PC-3 (cell line): ENCODE results near the gene MAG. TPM values are rescaled to one million over a fixed set of nuclear protein-coding genes. Genes with fewer than 3 reads are reported as not detected.

Experiments
- ATAC-seq: fragments of 200-7000 bp; cut with Tn5 transposase; 2 replicates; pipeline ENCODE4 v1.9.1; 2020; ENCODE audit warnings: mild to moderate bottlenecking, moderate library complexity
- BruUV-seq: library from RNA; stranded (reverse); fragments of 400-500 nt; replicated peaks from 2 replicates; lab custom pipeline; 2021; lab: Mats Ljungman, UMichigan
- CTCF ChIA-PET: fragments of 300-600 bp; sonication (Branson Sonifier 250); formaldehyde crosslinking; loops from one replicate; lab custom pipeline; 2022; ENCODE audit warnings: antibody characterized with exemption; lab: Charles Lee
- POLR2A ChIA-PET: fragments of 300-600 bp; sonication (Branson Sonifier 250); formaldehyde crosslinking; loops from one replicate; lab custom pipeline; 2022; ENCODE audit warnings: antibody characterized with exemption; ENCODE audit not compliant: unreplicated experiment; lab: Charles Lee
- DNase-seq: peaks from one replicate; pipeline ENCODE4 v3.0.0-alpha.2; 2015
- H2AFZ ChIP-seq: fragments of 300-600 bp; sonication (generic); 2 replicates; pipeline ENCODE4 v1.6.0; 2016; ENCODE audit warnings: antibody characterized with exemption, low read length
- H3F3A ChIP-seq: fragments of 300-600 bp; sonication (generic); one replicate; pipeline ENCODE4 v1.6.0; 2017; ENCODE audit warnings: antibody characterized with exemption, low read length, control low read depth, mild to moderate bottlenecking; ENCODE audit not compliant: unreplicated experiment
- H3K27ac ChIP-seq: fragments of 300-600 bp; sonication (generic); 2 replicates; pipeline ENCODE4 v1.5.1; 2016; ENCODE audit warnings: mild to moderate bottlenecking, low read length
- H3K27me3 ChIP-seq: fragments of 300-600 bp; sonication (generic); 2 replicates; pipeline ENCODE4 v1.6.1; 2016; ENCODE audit warnings: low read length, mixed read lengths
- H3K36me3 ChIP-seq: fragments of 300-600 bp; sonication (generic); 2 replicates; pipeline ENCODE4 v1.6.1; 2016; ENCODE audit warnings: low read depth, mixed run types, low read length, mixed read lengths
- H3K4me1 ChIP-seq: fragments of 300-600 bp; sonication (generic); 2 replicates; pipeline ENCODE4 v1.5.1; 2016; ENCODE audit warnings: low read length; ENCODE audit not compliant: insufficient read depth
- H3K4me2 ChIP-seq: fragments of 300-600 bp; sonication (generic); 2 replicates; pipeline ENCODE4 v1.6.0; 2016; ENCODE audit warnings: low read length
- H3K4me3 ChIP-seq: fragments of 300-600 bp; sonication (generic); 2 replicates; pipeline ENCODE4 v1.5.1; 2016; ENCODE audit warnings: mild to moderate bottlenecking, low read length, mixed read lengths
- H3K79me2 ChIP-seq: fragments of 300-600 bp; sonication (generic); 2 replicates; pipeline ENCODE4 v1.6.1; 2017; ENCODE audit warnings: low read length, mixed read lengths
- H3K9ac ChIP-seq: fragments of 300-600 bp; sonication (generic); 2 replicates; pipeline ENCODE4 v1.6.0; 2016; ENCODE audit warnings: mild to moderate bottlenecking, low read length
- H3K9me2 ChIP-seq: fragments of 300-600 bp; sonication (generic); replicated peaks from 2 replicates; pipeline ENCODE4 v1.6.1; 2016; ENCODE audit warnings: mixed run types, low read length, mixed read lengths
- H3K9me3 ChIP-seq: fragments of 300-600 bp; sonication (generic); 2 replicates; pipeline ENCODE4 v1.6.1; 2016; ENCODE audit warnings: low read length, mixed read lengths
- H4K20me1 ChIP-seq: fragments of 300-600 bp; sonication (generic); 2 replicates; pipeline ENCODE4 v1.6.1; 2016; ENCODE audit warnings: low read length, mixed read lengths
- EZH2 ChIP-seq: fragments of 300-600 bp; sonication (generic); IDR thresholded peaks from one replicate; pipeline ENCODE4 v1.6.1; 2017; ENCODE audit warnings: antibody characterized with exemption, mild to moderate bottlenecking, low read length; ENCODE audit not compliant: unreplicated experiment
- EZH2phosphoT487 ChIP-seq: fragments of 300-600 bp; sonication (generic); IDR thresholded peaks from 2 replicates; pipeline ENCODE4 v1.6.1; 2018; ENCODE audit warnings: mild to moderate bottlenecking, antibody characterized with exemption, low read length, borderline replicate concordance
- intact Hi-C: fragments of 100-400 bp; cut with micrococcal nuclease; formaldehyde crosslinking; loops from 2 replicates; pipeline ENCODE4 v1.9.0; 2023
- total RNA-seq: library from RNA; depleted of rRNA; stranded (reverse); fragments of >200 nt; gene quantifications from 2 replicates; pipeline ENCODE4 v1.2.3, GENCODE V29; 2014
- TF ChIP-seq, protein P1 (sequence below): fragments of 300-600 bp; sonication (generic); conservative IDR thresholded peaks from 2 replicates; pipeline ENCODE4 v1.5.1; 2017; ENCODE audit warnings: antibody characterized with exemption, low read depth, mild to moderate bottlenecking, low read length

Gene MAG
- total RNA-seq, 1 experiment from 2014 or later = not detected

DNA sequence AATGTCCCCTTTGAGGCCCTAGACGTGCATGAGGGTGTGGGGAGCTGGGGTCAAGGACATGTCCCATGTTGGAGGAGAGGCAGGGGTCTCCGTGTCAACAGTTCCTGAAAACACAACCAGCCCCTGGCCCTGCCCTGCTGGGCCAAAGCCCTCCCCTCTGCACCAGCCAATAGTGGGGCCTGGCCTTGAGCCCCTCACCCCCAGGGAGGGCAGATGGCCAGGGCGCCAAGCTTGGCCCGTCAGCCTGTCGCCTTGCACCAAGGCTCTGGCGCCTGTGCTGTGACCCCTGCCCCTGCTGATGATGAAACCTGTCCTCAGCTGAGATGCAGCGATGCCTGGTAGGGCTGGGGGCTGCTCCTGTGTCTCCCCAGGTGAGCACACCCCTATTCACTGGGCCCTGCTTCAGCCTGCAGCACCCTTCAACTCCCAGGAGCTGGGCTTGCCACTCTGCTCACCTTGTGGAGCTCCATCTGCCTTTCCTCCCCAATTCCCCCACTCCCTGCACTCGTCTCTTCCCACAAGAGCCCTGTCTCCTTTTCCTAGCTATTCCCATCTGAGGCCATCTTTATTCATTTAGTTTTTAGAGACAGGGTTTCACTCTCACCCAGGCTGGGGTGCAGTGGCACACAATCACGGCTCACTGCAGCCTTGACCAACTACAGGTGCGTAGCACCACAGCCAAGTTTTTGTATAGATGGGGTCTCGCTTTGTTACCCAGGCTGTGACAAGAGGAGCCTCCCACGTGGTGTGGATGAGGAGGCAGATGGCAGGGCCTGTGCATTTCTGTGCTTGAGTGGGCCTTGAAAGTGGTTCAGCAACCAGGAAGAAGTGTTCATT, 11.8 kb upstream of the MAG start:
- Histone ChIP-seq H3K4me2 (no peak overlapping the region), H3K9me2 (no peaks in the 10 kb centered on the region), H3K36me3 (no peaks in the 10 kb centered on the region; the same call in 1 of the 2 replicates), H2AFZ (no peak overlapping the region), H3F3A (no peaks in the 10 kb centered on the region), H3K9ac (no peak overlapping the region), H4K20me1 (no peaks in the 10 kb centered on the region), H3K9me3 (no peaks in the 10 kb centered on the region), H3K79me2 (no peaks in the 10 kb centered on the region), H3K4me3 (no peak overlapping the region), H3K27me3 (no peaks in the 10 kb centered on the region), H3K27ac (no peak overlapping the region), H3K4me1 (no peaks in the 10 kb centered on the region)
- BruUV-seq = no TSS peak
- CTCF ChIA-PET = no interaction called here
- no peak for ATAC-seq
- TF ChIP-seq, protein P1, sequence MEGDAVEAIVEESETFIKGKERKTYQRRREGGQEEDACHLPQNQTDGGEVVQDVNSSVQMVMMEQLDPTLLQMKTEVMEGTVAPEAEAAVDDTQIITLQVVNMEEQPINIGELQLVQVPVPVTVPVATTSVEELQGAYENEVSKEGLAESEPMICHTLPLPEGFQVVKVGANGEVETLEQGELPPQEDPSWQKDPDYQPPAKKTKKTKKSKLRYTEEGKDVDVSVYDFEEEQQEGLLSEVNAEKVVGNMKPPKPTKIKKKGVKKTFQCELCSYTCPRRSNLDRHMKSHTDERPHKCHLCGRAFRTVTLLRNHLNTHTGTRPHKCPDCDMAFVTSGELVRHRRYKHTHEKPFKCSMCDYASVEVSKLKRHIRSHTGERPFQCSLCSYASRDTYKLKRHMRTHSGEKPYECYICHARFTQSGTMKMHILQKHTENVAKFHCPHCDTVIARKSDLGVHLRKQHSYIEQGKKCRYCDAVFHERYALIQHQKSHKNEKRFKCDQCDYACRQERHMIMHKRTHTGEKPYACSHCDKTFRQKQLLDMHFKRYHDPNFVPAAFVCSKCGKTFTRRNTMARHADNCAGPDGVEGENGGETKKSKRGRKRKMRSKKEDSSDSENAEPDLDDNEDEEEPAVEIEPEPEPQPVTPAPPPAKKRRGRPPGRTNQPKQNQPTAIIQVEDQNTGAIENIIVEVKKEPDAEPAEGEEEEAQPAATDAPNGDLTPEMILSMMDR = no peak
- TF ChIP-seq EZH2 = no peak
- TF ChIP-seq EZH2phosphoT487 = no peak
- intact Hi-C loops = no loop called here
- POLR2A ChIA-PET = no interaction called here
- no peak for DNase-seq

- no peak overlapping the region for H3K9ac ChIP-seq
- no TSS peak for BruUV-seq
- no peak overlapping the region for H3K4me3 ChIP-seq
- no peak overlapping the region for H2AFZ ChIP-seq
- POLR2A ChIA-PET = interaction anchor here (0.5 kb wide), 1 partner anchor 140 kb away, joined by 5 read pairs; no protein-coding TSS in a partner anchor
- no peaks in the 10 kb centered on the region for H4K20me1 ChIP-seq
- DNase-seq = peak; percentile 24
- H3K9me3 ChIP-seq = no peaks in the 10 kb centered on the region
- H3K36me3 ChIP-seq = no peaks in the 10 kb centered on the region; the same call in 1 of the 2 replicates
- no peaks in the 10 kb centered on the region for H3K79me2 ChIP-seq
- no peaks in the 10 kb centered on the region for H3K27me3 ChIP-seq
- CTCF ChIA-PET = no interaction called here
- H3K27ac ChIP-seq = no peak overlapping the region
- H3K9me2 ChIP-seq = no peaks in the 10 kb centered on the region
- peak; percentile 82 for ATAC-seq
- intact Hi-C loops = no loop called here
- no peak overlapping the region for H3K4me2 ChIP-seq
- H3K4me1 ChIP-seq = no peaks in the 10 kb centered on the region
- H3F3A ChIP-seq = no peaks in the 10 kb centered on the region
- TF ChIP-seq, protein P1 = no peak
- no peak for TF ChIP-seq EZH2phosphoT487
- no peak for TF ChIP-seq EZH2
Measured at GRCh38 chr19:35281303-35281702, 10.7 kb upstream of the MAG start.
